Natural killer cell (primary cell): ENCODE results near the gene PXN. TPM values are rescaled to one million over a fixed set of nuclear protein-coding genes. Genes with fewer than 3 reads are reported as not detected.
"Not testable (repeated sequence)": the region's sequence is repeated elsewhere in the genome, so short reads cannot be mapped to it uniquely, and the experiment has no call there.

Source experiments
- ATAC-seq, 3 donors: fragments of 150-1000 bp in 2 of 3; fragments of 200-7000 bp in 1 of 3; cut with Tn5 transposase; 1 replicate in 1 of 3; 2 replicates in 2 of 3; pipeline ENCODE4 v1.10.0; 2021; ENCODE audit warnings: mild to moderate bottlenecking in 2 of 3, moderate library complexity in 2 of 3
- DNase-seq, 2 donors: peaks; one replicate each; pipeline versions ENCODE4 v3.0.0 to v3.0.0-alpha.2; 2013 to 2021; ENCODE audit warnings: mixed read lengths in 1 of 2
- H3K27ac ChIP-seq: one replicate; pipeline ENCODE4 v1.5.1; 2013; ENCODE audit warnings: mild to moderate bottlenecking, low read length
- H3K27me3 ChIP-seq: one replicate; pipeline ENCODE4 v1.6.1; 2013; ENCODE audit warnings: low read length; ENCODE audit not compliant: control insufficient read depth, insufficient read depth
- H3K36me3 ChIP-seq: one replicate; pipeline ENCODE4 v1.6.1; 2013; ENCODE audit warnings: low read length; ENCODE audit not compliant: control insufficient read depth, insufficient read depth
- H3K4me1 ChIP-seq: one replicate; pipeline ENCODE4 v1.6.1; 2013; ENCODE audit warnings: low read length; ENCODE audit not compliant: control insufficient read depth, insufficient read depth
- H3K4me3 ChIP-seq: one replicate; pipeline ENCODE4 v1.5.1; 2013; ENCODE audit warnings: low read length
- H3K9me3 ChIP-seq: one replicate; pipeline ENCODE4 v1.6.1; 2013; ENCODE audit warnings: low read length; ENCODE audit not compliant: control insufficient read depth, insufficient read depth
- H3K27ac Mint-ChIP-seq, 2 donors: one replicate each; pipeline ENCODE4 v1.8.0; 2022; ENCODE audit warnings: mild to moderate bottlenecking in 2 of 2, mixed read lengths in 2 of 2, moderate library complexity in 1 of 2
- H3K27me3 Mint-ChIP-seq, 2 donors: one replicate each; pipeline ENCODE4 v1.8.0; 2022; ENCODE audit warnings: low read depth in 2 of 2, mixed read lengths in 2 of 2
- H3K36me3 Mint-ChIP-seq: one replicate; pipeline ENCODE4 v1.8.0; 2022; ENCODE audit warnings: mixed read lengths
- H3K4me1 Mint-ChIP-seq, 2 donors: one replicate each; pipeline ENCODE4 v1.8.0; 2022; ENCODE audit warnings: mixed read lengths in 2 of 2
- H3K4me3 Mint-ChIP-seq: one replicate; pipeline ENCODE4 v1.8.0; 2022; ENCODE audit warnings: mild to moderate bottlenecking, moderate library complexity, mixed read lengths
- H3K9me3 Mint-ChIP-seq, 2 donors: one replicate each; pipeline ENCODE4 v1.8.0; 2022; ENCODE audit warnings: mixed read lengths in 2 of 2
- WGBS: methylation state at CpG from one replicate; pipeline ENCODE4 v1.1.7; 2013; ENCODE audit warnings: missing lambda C conversion rate; ENCODE audit not compliant: insufficient coverage; 5-methylcytosine and 5-hydroxymethylcytosine counted together
- intact Hi-C: fragments of 100-400 bp; cut with micrococcal nuclease; formaldehyde crosslinking; loops from one replicate; pipeline ENCODE4 v1.14.2; 2022
- total RNA-seq, 4 donors: library from RNA; stranded (reverse); fragments of 120-200 nt in 1 of 4; gene quantifications; one replicate each; pipeline versions ENCODE4 v1.2.3 to v1.2.4, GENCODE V29; 2013 to 2022
- TF ChIP-seq, protein P1 (sequence below): fragments of 200-600 bp; IDR thresholded peaks from one replicate; pipeline ENCODE4 v1.8.0; 2022; ENCODE audit warnings: antibody characterized with exemption

PXN gene
- total RNA-seq, 3 donors from 2014 or later (not counting 1 experiment from before 2014, with no cell fraction given) = 436 to 504 (median 478) TPM

DNA sequence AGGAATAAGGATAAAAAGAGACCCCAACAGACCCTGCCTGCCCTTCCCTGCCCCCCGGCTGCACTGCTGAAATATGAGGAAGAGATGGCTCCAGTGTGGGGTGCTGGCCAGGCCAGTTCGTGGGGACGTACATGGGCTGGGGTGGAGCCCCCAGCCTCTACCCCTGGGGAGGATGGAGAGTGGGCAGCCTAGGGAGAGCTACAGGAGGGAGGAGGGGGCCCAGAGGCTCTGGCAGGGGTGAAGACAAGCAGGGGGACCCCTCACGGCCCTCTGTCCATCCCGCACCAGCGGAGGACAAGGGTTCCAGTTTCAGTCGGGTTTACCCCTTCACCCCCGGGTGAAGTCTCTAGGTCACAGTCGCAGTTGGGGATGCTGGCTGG lies 53.6 kb downstream of the PXN start:
- Histone ChIP-seq H3K27me3 (no peaks in the 10 kb centered on the region), H3K36me3 (peaks cover 68% of the 10 kb centered on the region), H3K9me3 (no peaks in the 10 kb centered on the region), H3K4me1 (no peaks in the 10 kb centered on the region), H3K27ac (no peak overlapping the region), H3K4me3 (no peak overlapping the region)
- no peak for ATAC-seq
- H3K4me3 Mint-ChIP-seq = no peak overlapping the region
- H3K36me3 Mint-ChIP-seq = no peaks in the 10 kb centered on the region
- H3K27me3 Mint-ChIP-seq = no peaks in the 10 kb centered on the region
- TF ChIP-seq, protein P1, sequence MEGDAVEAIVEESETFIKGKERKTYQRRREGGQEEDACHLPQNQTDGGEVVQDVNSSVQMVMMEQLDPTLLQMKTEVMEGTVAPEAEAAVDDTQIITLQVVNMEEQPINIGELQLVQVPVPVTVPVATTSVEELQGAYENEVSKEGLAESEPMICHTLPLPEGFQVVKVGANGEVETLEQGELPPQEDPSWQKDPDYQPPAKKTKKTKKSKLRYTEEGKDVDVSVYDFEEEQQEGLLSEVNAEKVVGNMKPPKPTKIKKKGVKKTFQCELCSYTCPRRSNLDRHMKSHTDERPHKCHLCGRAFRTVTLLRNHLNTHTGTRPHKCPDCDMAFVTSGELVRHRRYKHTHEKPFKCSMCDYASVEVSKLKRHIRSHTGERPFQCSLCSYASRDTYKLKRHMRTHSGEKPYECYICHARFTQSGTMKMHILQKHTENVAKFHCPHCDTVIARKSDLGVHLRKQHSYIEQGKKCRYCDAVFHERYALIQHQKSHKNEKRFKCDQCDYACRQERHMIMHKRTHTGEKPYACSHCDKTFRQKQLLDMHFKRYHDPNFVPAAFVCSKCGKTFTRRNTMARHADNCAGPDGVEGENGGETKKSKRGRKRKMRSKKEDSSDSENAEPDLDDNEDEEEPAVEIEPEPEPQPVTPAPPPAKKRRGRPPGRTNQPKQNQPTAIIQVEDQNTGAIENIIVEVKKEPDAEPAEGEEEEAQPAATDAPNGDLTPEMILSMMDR = no peak
- peak overlapping the region; percentile 67 to 72 for H3K27ac Mint-ChIP-seq
- peaks cover 0 to 21% of the 10 kb centered on the region in 2 donors for H3K4me1 Mint-ChIP-seq
- 85% methylated on average over 9 of the region's 9 CpGs for WGBS
- intact Hi-C loops = no loop called here
- no peaks in the 10 kb centered on the region for H3K9me3 Mint-ChIP-seq
- DNase-seq = no peak

DNA sequence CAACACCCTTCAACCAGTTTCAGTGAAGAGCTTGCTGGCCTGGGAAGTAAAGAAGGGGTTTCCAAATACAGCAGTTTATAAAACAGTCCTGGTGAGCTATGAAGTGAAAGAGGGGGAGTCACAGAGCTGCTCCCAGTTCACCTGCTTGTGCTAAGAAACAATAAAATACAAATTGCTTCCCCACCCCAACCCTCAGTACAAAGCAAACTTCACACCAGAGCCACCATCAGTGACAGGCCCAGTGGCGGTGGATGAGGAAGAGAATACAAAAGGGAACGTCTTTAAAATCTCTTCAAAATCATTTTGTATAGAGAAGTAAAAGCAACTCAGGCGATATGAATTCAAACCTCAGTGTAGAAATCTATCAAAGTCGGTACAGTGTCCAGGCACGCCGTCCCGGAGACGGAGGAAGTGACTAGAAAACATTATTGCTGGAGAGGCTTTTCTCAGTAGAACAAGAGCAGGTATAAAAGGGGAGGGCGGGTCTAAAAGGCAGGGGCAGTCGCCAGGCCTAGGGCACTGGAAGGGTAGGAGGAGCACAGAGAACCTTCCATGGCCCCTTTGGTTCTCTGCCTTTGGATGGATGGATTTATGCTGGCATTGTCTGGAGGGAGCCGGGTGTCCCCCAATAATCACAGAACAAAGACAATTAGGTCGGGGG lies 54.2 kb downstream of the PXN start:
- Mint-ChIP-seq H3K4me3 (no peak overlapping the region), H3K27me3 (no peaks in the 10 kb centered on the region), H3K36me3 (no peaks in the 10 kb centered on the region), H3K4me1 (peaks cover 0 to 23% of the 10 kb centered on the region in 2 donors), H3K9me3 (no peaks in the 10 kb centered on the region), H3K27ac (peak overlapping the region; percentile 67 to 72)
- intact Hi-C loops = no loop called here
- Histone ChIP-seq H3K36me3 (peaks cover 64% of the 10 kb centered on the region), H3K9me3 (no peaks in the 10 kb centered on the region), H3K4me1 (no peaks in the 10 kb centered on the region), H3K27ac (no peak overlapping the region), H3K27me3 (no peaks in the 10 kb centered on the region), H3K4me3 (no peak overlapping the region)
- no peak for ATAC-seq
- DNase-seq = no peak
- 91% methylated on average over 10 of the region's 12 CpGs for WGBS
- TF ChIP-seq, protein P1 = no peak

DNA sequence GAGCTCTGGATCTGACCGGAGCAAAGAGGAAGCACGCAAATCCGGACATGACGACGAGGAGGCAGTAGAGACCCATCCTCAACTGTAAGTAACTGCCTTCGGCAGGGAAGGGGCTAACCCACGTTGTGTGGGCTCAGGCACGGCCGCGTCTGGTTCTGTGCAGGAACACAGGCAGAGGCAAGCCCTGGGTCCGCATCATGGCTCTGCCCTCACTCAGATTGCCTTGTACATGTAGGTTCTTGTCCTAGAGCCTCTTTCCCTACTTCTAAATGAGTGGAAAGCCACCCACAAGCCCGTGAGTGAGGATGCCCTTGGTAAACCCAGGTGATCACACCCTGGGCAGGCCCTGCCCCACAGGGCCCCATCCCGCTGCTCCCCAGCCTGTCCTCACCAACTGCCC lies 55.7 kb downstream of the PXN start:
- no peak overlapping the region for H3K4me3 ChIP-seq
- ATAC-seq (peak in 2 of 3 donors; percentile 21 to 27), DNase-seq (no peak)
- no peaks in the 10 kb centered on the region for H3K9me3 ChIP-seq
- no peaks in the 10 kb centered on the region for H3K27me3 Mint-ChIP-seq
- peaks cover 50% of the 10 kb centered on the region for H3K36me3 ChIP-seq
- H3K27me3 ChIP-seq = no peaks in the 10 kb centered on the region
- 93% methylated on average over 13 of the region's 13 CpGs for WGBS
- H3K4me1 Mint-ChIP-seq = peaks cover 0 to 18% of the 10 kb centered on the region in 2 donors
- no peaks in the 10 kb centered on the region for H3K36me3 Mint-ChIP-seq
- peak overlapping the region; percentile 42 to 67 for H3K27ac Mint-ChIP-seq
- no peaks in the 10 kb centered on the region for H3K9me3 Mint-ChIP-seq
- H3K27ac ChIP-seq = no peak overlapping the region
- TF ChIP-seq, protein P1 = no peak
- intact Hi-C loops = no loop called here
- no peaks in the 10 kb centered on the region for H3K4me1 ChIP-seq
- H3K4me3 Mint-ChIP-seq = no peak overlapping the region

DNA sequence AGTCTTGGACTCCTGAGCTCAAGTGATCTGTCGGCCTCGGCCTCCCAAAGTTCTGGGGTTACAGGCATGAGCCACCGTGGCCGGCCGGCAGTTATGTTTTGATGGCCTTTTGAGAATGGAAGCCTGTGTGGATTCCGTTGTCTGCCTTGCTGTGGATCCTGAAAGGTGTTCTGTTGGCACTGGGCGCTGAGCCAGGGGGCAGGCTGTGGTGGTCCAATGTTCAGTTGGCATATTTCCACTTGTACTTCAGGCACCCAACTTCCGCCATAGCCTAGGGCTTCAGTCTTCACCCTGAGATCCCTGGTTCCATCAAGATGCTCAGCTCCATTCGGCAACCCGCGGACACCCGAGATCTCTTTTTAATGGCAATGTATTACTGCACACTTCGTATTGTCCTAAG lies 58.3 kb downstream of the PXN start:
- Histone ChIP-seq H3K27me3 (no peaks in the 10 kb centered on the region), H3K4me3 (no peak overlapping the region), H3K36me3 (peaks cover 25% of the 10 kb centered on the region), H3K9me3 (no peaks in the 10 kb centered on the region), H3K4me1 (no peaks in the 10 kb centered on the region), H3K27ac (no peak overlapping the region)
- H3K36me3 Mint-ChIP-seq = no peaks in the 10 kb centered on the region
- H3K27ac Mint-ChIP-seq = no peak overlapping the region
- ATAC-seq = no peak
- peaks cover 0 to 19% of the 10 kb centered on the region in 2 donors for H3K4me1 Mint-ChIP-seq
- H3K27me3 Mint-ChIP-seq = no peaks in the 10 kb centered on the region
- H3K9me3 Mint-ChIP-seq = no peaks in the 10 kb centered on the region
- DNase-seq = no peak
- WGBS = 99% methylated on average over 13 of the region's 13 CpGs
- TF ChIP-seq, protein P1 = no peak
- intact Hi-C loops = no loop called here
- no peak overlapping the region for H3K4me3 Mint-ChIP-seq

DNA sequence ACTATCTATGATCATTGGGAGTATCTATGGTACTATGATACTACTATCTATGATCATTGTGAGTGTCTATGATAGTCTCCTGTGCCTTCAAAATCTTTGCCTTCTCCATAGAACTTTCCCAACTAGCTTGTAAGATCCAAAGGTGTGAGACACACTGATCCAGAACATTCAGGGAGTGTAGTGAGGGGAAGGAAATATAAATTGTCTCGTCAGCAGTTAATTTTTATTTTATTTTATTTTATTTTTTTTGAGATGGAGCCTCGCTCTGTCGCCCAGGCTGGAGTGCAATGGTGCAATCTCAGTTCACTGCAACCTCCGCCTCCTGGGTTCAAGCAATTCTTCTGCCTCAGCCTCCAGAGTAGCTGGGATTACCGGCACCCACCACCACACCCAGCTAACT lies 58.7 kb downstream of the PXN start:
- H3K9me3 Mint-ChIP-seq, H3K9me3 ChIP-seq, H3K27me3 ChIP-seq, H3K27ac ChIP-seq, intact Hi-C loops, DNase-seq, H3K4me3 Mint-ChIP-seq, ATAC-seq, H3K27me3 Mint-ChIP-seq, H3K4me3 ChIP-seq, H3K36me3 Mint-ChIP-seq, H3K4me1 ChIP-seq: not testable (repeated sequence)
- peak overlapping the region in 1 of 2 donors; percentile 26 for H3K27ac Mint-ChIP-seq
- peaks cover 21% of the 10 kb centered on the region for H3K36me3 ChIP-seq
- 97% methylated on average over 5 of the region's 5 CpGs for WGBS
- peaks cover 0 to 19% of the 10 kb centered on the region in 2 donors for H3K4me1 Mint-ChIP-seq
